SK-N-SH (cell line): Measurements from ENCODE around the gene COL4A4. TPM values are rescaled to one million over a fixed set of nuclear protein-coding genes. Genes with fewer than 3 reads are reported as not detected.

Source experiments
- CTCF ChIA-PET: fragments of 300-600, 350-600 bp; formaldehyde crosslinking; extraction: SDS; loops from one replicate; lab custom pipeline; 2021; lab: Yijun Ruan, JAX
- POLR2A ChIA-PET: fragments of 350-600 bp; sonication (Branson Sonifier 250); formaldehyde crosslinking; extraction: SDS; loops from one replicate; lab custom pipeline; 2020; ENCODE audit warnings: antibody characterized with exemption, inconsistent platforms; lab: Yijun Ruan, JAX
- DNase-seq: peaks from one replicate; pipeline ENCODE4 v3.0.0; 2012
- H2AFZ ChIP-seq: fragments of 200-600 bp; sonication (generic); 2 replicates; pipeline ENCODE4 v1.8.1; 2016; ENCODE audit warnings: antibody characterized with exemption, mild to moderate bottlenecking, low read depth
- H3F3A ChIP-seq: fragments of 200-600 bp; sonication (generic); replicated peaks from 2 replicates; pipeline ENCODE3; 2016; ENCODE audit warnings: antibody characterized with exemption, mild to moderate bottlenecking; ENCODE audit not compliant: insufficient read depth
- H3K27ac ChIP-seq, 2 experiments: fragments of 200-500 bp in 1 of 2; fragments of 200-600 bp in 1 of 2; sonication (Bioruptor generic) in 1 of 2; sonication (generic), shearing (Covaris generic) in 1 of 2; 2 replicates each; pipeline versions ENCODE4 v1.5.1 to v1.6.1; 2014 to 2016; ENCODE audit warnings: low read depth in 2 of 2, inconsistent platforms in 1 of 2, low read length in 1 of 2, mild to moderate bottlenecking in 1 of 2, mixed read lengths in 1 of 2
- H3K27me3 ChIP-seq: fragments of 200-600 bp; sonication (generic), shearing (Covaris generic); 2 replicates; pipeline ENCODE4 v1.6.1; 2016; ENCODE audit warnings: mixed run types; ENCODE audit not compliant: insufficient read depth
- H3K36me3 ChIP-seq, 2 experiments: fragments of 200-500 bp in 1 of 2; fragments of 200-600 bp in 1 of 2; sonication (Bioruptor generic) in 1 of 2; sonication (generic) in 1 of 2; replicated peaks in 1 of 2; 2 replicates each; pipeline versions ENCODE3 to v1.5.1; 2014 to 2016; ENCODE audit warnings: low read length in 1 of 2, mild to moderate bottlenecking in 1 of 2; ENCODE audit not compliant: insufficient read depth in 2 of 2, control insufficient read depth in 1 of 2
- H3K4me1 ChIP-seq, 2 experiments: fragments of 200-500 bp in 1 of 2; fragments of 200-600 bp in 1 of 2; sonication (Bioruptor generic) in 1 of 2; sonication (generic), shearing (Covaris generic) in 1 of 2; 2 replicates each; pipeline versions ENCODE4 v1.5.1 to v1.6.1; 2014 to 2016; ENCODE audit warnings: low read depth in 1 of 2, low read length in 1 of 2, mixed run types in 1 of 2; ENCODE audit not compliant: insufficient read depth in 2 of 2, control insufficient read depth in 1 of 2
- H3K4me2 ChIP-seq: fragments of 200-600 bp; sonication (generic), shearing (Covaris generic); 2 replicates; pipeline ENCODE4 v1.6.1; 2017; ENCODE audit warnings: mixed run types
- H3K4me3 ChIP-seq, 2 experiments: fragments of 200-500 bp in 1 of 2; fragments of 200-600 bp in 1 of 2; sonication (Bioruptor generic) in 1 of 2; sonication (generic), shearing (Covaris generic) in 1 of 2; 2 replicates each; pipeline versions ENCODE4 v1.5.1 to v1.8.1; 2014 to 2016; ENCODE audit warnings: low read depth in 2 of 2, inconsistent platforms in 1 of 2, low read length in 1 of 2, mild to moderate bottlenecking in 1 of 2, mixed read lengths in 1 of 2, moderate library complexity in 1 of 2
- H3K79me2 ChIP-seq: fragments of 200-600 bp; sonication (generic); 2 replicates; pipeline ENCODE4 v1.8.1; 2017; ENCODE audit warnings: mild to moderate bottlenecking; ENCODE audit not compliant: insufficient read depth
- H3K9ac ChIP-seq: fragments of 200-600 bp; sonication (generic); 2 replicates; pipeline ENCODE4 v1.6.1; 2017; ENCODE audit warnings: mixed run types
- H3K9me2 ChIP-seq: fragments of 200-600 bp; sonication (generic); 2 replicates; pipeline ENCODE4 v1.6.1; 2017; ENCODE audit warnings: mixed run types
- H3K9me3 ChIP-seq: fragments of 200-600 bp; sonication (generic); 2 replicates; pipeline ENCODE4 v1.6.1; 2017; ENCODE audit warnings: mixed run types, mild to moderate bottlenecking, moderate library complexity
- H4K20me1 ChIP-seq: fragments of 200-600 bp; sonication (generic); 2 replicates; pipeline ENCODE4 v1.6.1; 2017; ENCODE audit warnings: mild to moderate bottlenecking, mixed run types; ENCODE audit not compliant: insufficient read depth
- CHD2 ChIP-seq: fragments of 150-350 bp; IDR thresholded peaks from 2 replicates; pipeline ENCODE4 v1.6.1; 2018; ENCODE audit warnings: low read length; ENCODE audit not compliant: partially characterized antibody
- CTCF ChIP-seq: fragments of 200-600 bp; sonication (generic); IDR thresholded peaks from 2 replicates; pipeline ENCODE4 v1.6.1; 2017; ENCODE audit warnings: antibody characterized with exemption, mild to moderate bottlenecking, moderate library complexity
- ELF1 ChIP-seq: IDR thresholded peaks from 2 replicates; pipeline ENCODE4 v1.4.0; 2012
- GABPA ChIP-seq: IDR thresholded peaks from 2 replicates; pipeline ENCODE4 v1.4.0; 2012; ENCODE audit warnings: low read depth, mild to moderate bottlenecking
- GATA2 ChIP-seq: sonication (generic); formaldehyde crosslinking; IDR thresholded peaks from 2 replicates; pipeline ENCODE4 v1.5.0; 2020; ENCODE audit warnings: mild to moderate bottlenecking, missing genetic modification reagents
- IRF3 ChIP-seq: fragments of 150-350 bp; IDR thresholded peaks from 2 replicates; pipeline ENCODE4 v1.6.1; 2016; ENCODE audit warnings: mild to moderate bottlenecking, low read depth, low read length
- JUND ChIP-seq: IDR thresholded peaks from 2 replicates; pipeline ENCODE4 v1.4.0; 2012
- MAX ChIP-seq: IDR thresholded peaks from 2 replicates; pipeline ENCODE4 v1.4.0; 2012; ENCODE audit warnings: low read depth
- MXI1 ChIP-seq: IDR thresholded peaks from 2 replicates; pipeline ENCODE4 v1.6.1; 2012; ENCODE audit warnings: mild to moderate bottlenecking, low read depth, low read length, improper control_type of control experiment
- NFIC ChIP-seq: IDR thresholded peaks from 2 replicates; pipeline ENCODE4 v1.4.0; 2012; ENCODE audit warnings: borderline replicate concordance
- NRF1 ChIP-seq: IDR thresholded peaks from 2 replicates; pipeline ENCODE4 v1.6.1; 2012; ENCODE audit warnings: low read depth, mild to moderate bottlenecking, low read length
- RAD21 ChIP-seq: IDR thresholded peaks from 2 replicates; pipeline ENCODE4 v1.6.1; 2012; ENCODE audit warnings: mild to moderate bottlenecking, low read length
- RCOR1 ChIP-seq: fragments of 150-350 bp; IDR thresholded peaks from 2 replicates; pipeline ENCODE4 v1.6.1; 2017; ENCODE audit warnings: antibody characterized with exemption, low read length
- RFX5 ChIP-seq: IDR thresholded peaks from 2 replicates; pipeline ENCODE4 v1.6.1; 2012; ENCODE audit warnings: mild to moderate bottlenecking, improper control_type of control experiment, low read length
- SMC3 ChIP-seq: IDR thresholded peaks from 2 replicates; pipeline ENCODE4 v1.6.1; 2012; ENCODE audit warnings: low read depth, low read length, improper control_type of control experiment
- TAF1 ChIP-seq: IDR thresholded peaks from 2 replicates; pipeline ENCODE4 v1.6.1; 2012; ENCODE audit warnings: low read depth, mild to moderate bottlenecking, low read length, moderate library complexity, borderline replicate concordance
- TEAD4 ChIP-seq: IDR thresholded peaks from 2 replicates; pipeline ENCODE4 v1.4.0; 2012; ENCODE audit warnings: mild to moderate bottlenecking, borderline replicate concordance; ENCODE audit not compliant: insufficient read depth
- USF1 ChIP-seq: IDR thresholded peaks from 2 replicates; pipeline ENCODE4 v1.4.0; 2012; ENCODE audit warnings: low read depth, borderline replicate concordance
- USF2 ChIP-seq: fragments of 150-350 bp; IDR thresholded peaks from 2 replicates; pipeline ENCODE4 v1.6.1; 2017; ENCODE audit warnings: antibody characterized with exemption, low read length, low read depth, borderline replicate concordance
- YY1 ChIP-seq: IDR thresholded peaks from 2 replicates; pipeline ENCODE4 v1.4.0; 2012; ENCODE audit warnings: low read depth, mild to moderate bottlenecking
- ZBTB33 ChIP-seq: IDR thresholded peaks from 2 replicates; pipeline ENCODE4 v1.4.0; 2012; ENCODE audit warnings: low read depth, borderline replicate concordance
- WGBS: methylation state at CpG from one replicate; pipeline ENCODE4 v1.1.6; 2017; ENCODE audit warnings: low lambda C conversion rate; 5-methylcytosine and 5-hydroxymethylcytosine counted together
- polyA plus RNA-seq, 3 experiments: library from polyadenylated mRNA; depleted of rRNA; stranded (reverse); fragments of >200 nt; gene quantifications; 2 replicates each; pipeline ENCODE4 v1.2.3, GENCODE V29; 2012

COL4A4 gene
- polyA plus RNA-seq, 1 of the 3 experiments (the other 2 are of a cell fraction): not detected

GRCh38 chr2:226971770-226972169, 192.2 kb downstream of the COL4A4 start:
- POLR2A ChIA-PET: no interaction called here
- DNase-seq: no peak
- H3K27me3 ChIP-seq: no peaks in the 10 kb centered on the region
- no peak overlapping the region for H3K27ac ChIP-seq
- no peaks in the 10 kb centered on the region for H3K79me2 ChIP-seq
- 91% methylated on average over 4 of the region's 4 CpGs for WGBS
- no peak overlapping the region for H3K9ac ChIP-seq
- TF ChIP-seq MAX (no peak), RAD21 (no peak), GABPA (no peak), USF2 (no peak), JUND (no peak), SMC3 (no peak), MXI1 (no peak), RFX5 (no peak), CTCF (no peak)
- TF ChIP-seq, all 33 proteins: peak for 0
- Histone ChIP-seq H3K4me3 (no peak overlapping the region), H4K20me1 (no peaks in the 10 kb centered on the region), H3K4me2 (no peak overlapping the region), H3K4me1 (peaks cover 5 to 14% of the 10 kb centered on the region in 2 experiments; a peak in 2 of 4 replicates), H3K36me3 (no peaks in the 10 kb centered on the region), H3F3A (peaks cover 9% of the 10 kb centered on the region), H3K9me2 (no peaks in the 10 kb centered on the region), H2AFZ (no peak overlapping the region), H3K9me3 (no peaks in the 10 kb centered on the region)
- CTCF ChIA-PET: no interaction called here

- DNase-seq: no peak
- H3K4me2 ChIP-seq: no peak overlapping the region
- no peaks in the 10 kb centered on the region for H3K9me2 ChIP-seq
- ChIA-PET CTCF (no interaction called here), POLR2A (no interaction called here)
- H2AFZ ChIP-seq: no peak overlapping the region
- H3K79me2 ChIP-seq: no peaks in the 10 kb centered on the region
- no peaks in the 10 kb centered on the region for H4K20me1 ChIP-seq
- H3K4me3 ChIP-seq: no peak overlapping the region
- H3F3A ChIP-seq: peaks cover 9% of the 10 kb centered on the region
- H3K27ac ChIP-seq: no peak overlapping the region
- no peaks in the 10 kb centered on the region for H3K9me3 ChIP-seq
- 98% methylated on average over 6 of the region's 6 CpGs for WGBS
- H3K27me3 ChIP-seq: no peaks in the 10 kb centered on the region
- no peaks in the 10 kb centered on the region for H3K36me3 ChIP-seq
- H3K4me1 ChIP-seq: peaks cover 5 to 14% of the 10 kb centered on the region in 2 experiments; a peak in 2 of 4 replicates
- H3K9ac ChIP-seq: no peak overlapping the region
- TF ChIP-seq ZBTB33 (no peak), USF1 (no peak), RCOR1 (no peak), MAX (no peak), TAF1 (no peak), GATA2 (CRISPR knock-in tag) (no peak), NRF1 (no peak), IRF3 (no peak), YY1 (no peak), TEAD4 (no peak), USF2 (no peak), NFIC (no peak), ELF1 (no peak), RFX5 (no peak), CHD2 (no peak)
- TF ChIP-seq, all 33 proteins: peak for 0
Observed at GRCh38 chr2:226971084-226971483, 192.9 kb downstream of the COL4A4 start.
